ENCODE data around the gene DLG5. TPM values are rescaled to one million over a fixed set of nuclear protein-coding genes. Genes with fewer than 3 reads are reported as not detected.
"Not testable (repeated sequence)": the region's sequence is repeated elsewhere in the genome, so short reads cannot be mapped to it uniquely, and the experiment has no call there.

Gene DLG5
- total RNA-seq, 1 donor from 2014 or later, result 52.6 TPM

DNA sequence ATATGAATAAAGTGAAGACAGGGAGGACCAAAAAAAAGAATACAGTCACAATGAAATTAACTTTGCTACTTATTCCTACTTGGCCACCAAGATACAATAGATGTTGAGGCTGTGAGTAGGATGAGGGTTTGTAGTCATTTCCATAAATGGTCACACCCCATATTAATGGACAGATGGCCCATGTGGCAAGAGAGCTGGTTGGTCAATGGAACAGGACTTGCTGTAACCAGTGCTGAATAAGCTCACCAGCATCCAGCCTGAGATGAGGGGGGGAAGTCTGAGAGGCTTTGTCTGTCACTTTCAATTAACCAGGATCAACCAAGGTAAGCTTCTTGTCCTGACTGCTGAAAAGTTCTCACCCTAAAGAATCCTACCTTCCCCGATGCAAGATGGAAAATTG, 158.5 kb downstream of the DLG5 start:
- no peak for DNase-seq (ENCODE audit: low spot score)

- no peak for DNase-seq (ENCODE audit: low spot score)
Observed at GRCh38 chr10:77763453-77764430, 162.8 kb downstream of the DLG5 start.

DNA sequence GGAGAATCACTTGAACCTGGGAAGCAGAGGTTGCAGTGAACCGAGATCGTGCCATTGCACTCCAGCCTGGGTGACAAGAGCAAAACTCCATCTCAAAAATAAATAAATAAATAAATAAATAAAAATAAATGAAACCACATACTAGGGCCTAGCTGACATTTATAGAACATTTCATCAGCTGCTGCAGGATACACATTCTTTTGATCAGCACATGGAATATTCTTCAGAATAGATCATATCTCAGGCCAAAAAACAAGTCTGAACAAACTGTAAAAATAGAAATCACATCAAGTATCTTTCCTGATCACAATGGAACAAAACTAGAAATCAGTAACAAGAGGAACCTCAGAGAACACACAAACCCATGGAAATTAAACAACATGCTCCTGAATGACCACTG, 168.1 kb downstream of the DLG5 start:
- not testable (repeated sequence) for DNase-seq (ENCODE audit: low spot score)

DNA sequence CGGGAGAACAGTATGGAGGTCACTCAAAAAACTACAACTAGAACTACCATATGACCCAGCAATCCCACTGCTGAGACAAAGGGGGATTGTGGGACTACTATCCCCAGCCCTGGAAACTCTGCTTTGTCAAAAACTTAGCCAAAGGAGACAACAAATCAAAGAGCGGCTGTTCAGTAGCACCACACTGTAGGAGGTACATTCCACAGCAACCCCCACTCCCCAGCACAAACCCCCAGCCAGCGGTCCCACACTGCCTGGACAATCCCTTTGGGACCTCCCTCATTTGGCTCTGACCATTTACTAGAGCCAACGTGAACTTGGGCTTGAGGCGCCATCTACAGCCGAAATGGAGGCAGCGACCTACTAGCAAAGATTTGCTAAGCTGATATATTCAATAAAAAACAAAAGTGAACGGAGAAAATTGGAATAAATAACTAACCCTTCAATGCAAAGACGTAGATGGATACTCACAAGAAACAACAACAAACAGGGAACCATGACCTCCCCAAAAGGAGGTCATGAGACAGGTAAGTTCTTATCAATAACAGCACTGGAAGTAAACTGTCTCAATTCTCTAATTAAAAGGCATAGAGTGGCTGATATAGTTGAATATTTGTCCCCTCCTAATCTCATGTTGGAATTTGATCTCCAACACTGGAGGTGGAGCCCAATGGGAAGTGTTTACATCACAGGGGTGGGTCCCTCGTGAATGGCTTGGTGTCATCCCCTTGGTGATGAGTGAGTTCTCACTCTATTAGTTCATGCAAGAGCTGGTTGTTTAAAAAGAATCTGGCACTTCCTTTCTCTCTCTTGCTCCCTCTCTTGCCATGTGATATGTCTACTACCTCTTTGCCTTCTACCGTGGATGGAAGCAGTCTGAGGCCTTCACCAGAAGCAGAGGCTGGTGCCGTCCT, 170.0 kb downstream of the DLG5 start:
- peak; percentile 34 for DNase-seq (ENCODE audit: low spot score)

DNA sequence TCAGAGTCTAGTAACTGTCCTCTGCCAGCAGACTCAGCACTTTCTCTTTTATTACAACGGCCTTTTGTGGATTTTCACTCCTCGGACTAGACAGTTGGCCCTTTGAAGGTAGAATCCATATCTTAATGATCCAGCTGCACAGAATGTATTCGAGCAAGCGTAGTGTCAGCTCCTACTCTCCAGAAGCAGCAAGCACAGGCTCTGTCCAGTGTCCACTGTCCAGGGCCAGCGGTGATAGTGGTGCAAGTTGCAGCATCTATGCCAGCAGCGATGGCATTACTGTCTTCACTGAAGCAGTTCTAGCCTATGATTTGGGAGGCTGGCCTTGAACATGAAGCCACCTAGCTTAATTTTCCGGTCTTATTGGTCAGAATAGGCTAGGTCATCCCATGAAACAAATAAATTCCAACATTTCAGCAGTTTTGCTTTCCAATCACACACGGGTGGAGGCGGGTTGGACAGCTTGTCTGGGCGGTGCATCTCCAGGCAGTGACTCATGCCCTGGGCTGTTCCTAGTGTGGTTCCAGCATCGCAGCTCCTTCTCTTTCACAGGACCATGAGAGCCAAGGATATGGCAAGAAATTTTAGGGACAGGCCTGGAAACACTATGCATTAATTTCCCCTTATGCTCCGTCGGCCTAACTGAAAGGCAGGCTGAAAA, 180.4 kb downstream of the DLG5 start:
- DNase-seq (ENCODE audit: low spot score), result no peak

- DNase-seq (ENCODE audit: low spot score), result no peak
Observed at GRCh38 chr10:77744245-77744644, 182.3 kb downstream of the DLG5 start.

GRCh38 chr10:77742172-77742571, 184.4 kb downstream of the DLG5 start:
- no peak for DNase-seq (ENCODE audit: low spot score)

GRCh38 chr10:77741746-77742145, 184.8 kb downstream of the DLG5 start:
- no peak for DNase-seq (ENCODE audit: low spot score)

Other genes starting within 250 kb of the DLG5 start
- gene POLR3A, start 102.8 kb upstream of the DLG5 start, total RNA-seq, result 12.1 TPM
- gene RPS24, start 107.1 kb upstream of the DLG5 start, total RNA-seq, result 978 TPM